HCT116 (cell line): ENCODE data around the gene CCDC38. TPM values are rescaled to one million over a fixed set of nuclear protein-coding genes. Genes with fewer than 3 reads are reported as not detected.

Experiments
- ATAC-seq: fragments of 200-7000 bp; cut with Tn5 transposase; 2 replicates; pipeline ENCODE4 v1.9.1; 2020; ENCODE audit warnings: mild to moderate bottlenecking, moderate library complexity
- BruUV-seq: library from RNA; stranded (reverse); fragments of 400-500 nt; replicated peaks from 2 replicates; lab custom pipeline; 2021; lab: Mats Ljungman, UMichigan
- CTCF ChIA-PET: fragments of 300-600 bp; sonication (Branson Sonifier 250); formaldehyde crosslinking; loops from one replicate; lab custom pipeline; 2021; ENCODE audit warnings: antibody characterized with exemption; lab: Charles Lee
- POLR2A ChIA-PET: fragments of 300-600, 350-600 bp; sonication (Branson Sonifier 250); formaldehyde crosslinking; loops from one replicate; lab custom pipeline; 2021; ENCODE audit warnings: antibody characterized with exemption; lab: Charles Lee
- RAD21 ChIA-PET, 2 experiments: fragments of 300-600 bp; sonication (Branson Sonifier 250); formaldehyde crosslinking; loops; one replicate each; lab custom pipeline; 2023; ENCODE audit warnings: low total read pairs in 2 of 2; ENCODE audit not compliant: uncharacterized antibody in 2 of 2, unreplicated experiment in 2 of 2, low non-redundant PET in 1 of 2; lab: Charles Lee
- DNase-seq: peaks from one replicate; pipeline ENCODE4 v3.0.0-alpha.2; 2010; ENCODE audit warnings: low read depth, low spot score
- H2AFZ ChIP-seq: fragments of 200-600 bp; shearing (Covaris generic), sonication (generic); 2 replicates; pipeline ENCODE4 v1.6.1; 2017; ENCODE audit warnings: low read depth, mixed run types, mixed read lengths, antibody characterized with exemption, low read length; ENCODE audit not compliant: poor library complexity, severe bottlenecking
- H3K27ac ChIP-seq: 2 replicates; pipeline ENCODE4 v1.5.1; 2012; ENCODE audit warnings: low read depth, low read length
- H3K27me3 ChIP-seq: fragments of 200-600 bp; sonication (generic); 2 replicates; pipeline ENCODE4 v1.6.1; 2016; ENCODE audit warnings: mixed run types, low read length, mixed read lengths; ENCODE audit not compliant: insufficient read depth
- H3K36me3 ChIP-seq, 2 experiments: fragments of 200-500 bp in 1 of 2; fragments of 200-600 bp in 1 of 2; sonication (Bioruptor generic) in 1 of 2; sonication (generic) in 1 of 2; 2 replicates each; pipeline versions ENCODE4 v1.5.1 to v1.6.1; 2014 to 2016; ENCODE audit warnings: low read length in 2 of 2, inconsistent platforms in 1 of 2, mixed read lengths in 1 of 2, mixed run types in 1 of 2; ENCODE audit not compliant: insufficient read depth in 2 of 2, control insufficient read depth in 1 of 2
- H3K4me1 ChIP-seq, 2 experiments: fragments of 200-600 bp in 1 of 2; sonication (generic) in 1 of 2; 2 replicates each; pipeline versions ENCODE4 v1.5.1 to v1.6.1; 2012 to 2017; ENCODE audit warnings: low read length in 2 of 2, inconsistent platforms in 1 of 2, mild to moderate bottlenecking in 1 of 2, mixed read lengths in 1 of 2, mixed run types in 1 of 2, moderate library complexity in 1 of 2; ENCODE audit not compliant: insufficient read depth in 2 of 2, control insufficient read depth in 1 of 2
- H3K4me2 ChIP-seq: fragments of 200-600 bp; sonication (generic); 2 replicates; pipeline ENCODE4 v1.6.1; 2017; ENCODE audit warnings: mixed run types, low read length, mixed read lengths
- H3K4me3 ChIP-seq, 2 experiments: fragments of 200-600 bp in 1 of 2; sonication (generic) in 1 of 2; replicated peaks in 1 of 2; 2 replicates each; pipeline ENCODE4 v1.5.1; 2011 to 2016; ENCODE audit warnings: low read length in 2 of 2, control low read depth in 1 of 2, low read depth in 1 of 2, mild to moderate bottlenecking in 1 of 2, mixed read lengths in 1 of 2, mixed run types in 1 of 2
- H3K79me2 ChIP-seq: fragments of 200-600 bp; sonication (generic); 2 replicates; pipeline ENCODE4 v1.6.1; 2017; ENCODE audit warnings: mild to moderate bottlenecking, mixed run types, low read length, moderate library complexity, mixed read lengths; ENCODE audit not compliant: insufficient read depth
- H3K9ac ChIP-seq: fragments of 200-600 bp; sonication (generic); 2 replicates; pipeline ENCODE4 v1.6.1; 2016; ENCODE audit warnings: low read length, mixed read lengths
- H3K9me2 ChIP-seq: fragments of 200-600 bp; sonication (generic), shearing (Covaris generic); 2 replicates; pipeline ENCODE4 v1.6.1; 2017; ENCODE audit warnings: mixed run types, mild to moderate bottlenecking, moderate library complexity; ENCODE audit not compliant: insufficient read depth
- H3K9me3 ChIP-seq, 2 experiments: fragments of 200-500 bp in 1 of 2; fragments of 200-600 bp in 1 of 2; sonication (Bioruptor generic) in 1 of 2; sonication (generic) in 1 of 2; 2 replicates each; pipeline ENCODE4 v1.6.1; 2014 to 2017; ENCODE audit warnings: low read length in 2 of 2, mixed read lengths in 2 of 2, inconsistent platforms in 1 of 2, low read depth in 1 of 2, mild to moderate bottlenecking in 1 of 2, mixed run types in 1 of 2, moderate library complexity in 1 of 2; ENCODE audit not compliant: control insufficient read depth in 1 of 2, insufficient read depth in 1 of 2
- H4K20me1 ChIP-seq: fragments of 200-600 bp; sonication (generic), shearing (Covaris generic); 2 replicates; pipeline ENCODE4 v1.6.1; 2017; ENCODE audit warnings: mixed run types, mild to moderate bottlenecking, moderate library complexity; ENCODE audit not compliant: insufficient read depth
- ATF3 ChIP-seq: IDR thresholded peaks from 2 replicates; pipeline ENCODE4 v1.6.1; 2012
- CBX3 ChIP-seq: IDR thresholded peaks from 2 replicates; pipeline ENCODE4 v1.6.1; 2012; ENCODE audit warnings: low read depth
- CEBPB ChIP-seq: IDR thresholded peaks from 2 replicates; pipeline ENCODE4 v1.6.1; 2012; ENCODE audit warnings: low read depth
- CTCF ChIP-seq, 3 experiments: fragments of 200-600 bp in 1 of 3; sonication (generic) in 1 of 3; IDR thresholded peaks in 2 of 3; conservative IDR thresholded peaks in 1 of 3; 2 replicates each; pipeline ENCODE4 v1.5.1; 2012 to 2017; ENCODE audit warnings: low read depth in 2 of 3, low read length in 2 of 3, antibody characterized with exemption in 1 of 3, borderline replicate concordance in 1 of 3, control low read depth in 1 of 3, mild to moderate bottlenecking in 1 of 3, mixed read lengths in 1 of 3, mixed run types in 1 of 3, moderate library complexity in 1 of 3; ENCODE audit not compliant: insufficient read depth in 1 of 3
- EGR1 ChIP-seq: IDR thresholded peaks from 2 replicates; pipeline ENCODE4 v1.6.1; 2012; ENCODE audit warnings: low read depth
- ELF1 ChIP-seq: IDR thresholded peaks from 2 replicates; pipeline ENCODE4 v1.6.1; 2012; ENCODE audit warnings: low read depth, borderline replicate concordance
- EZH2 ChIP-seq: fragments of 200-600 bp; sonication (generic); IDR thresholded peaks from 2 replicates; pipeline ENCODE4 v1.6.1; 2017; ENCODE audit warnings: antibody characterized with exemption, mixed run types
- EZH2phosphoT487 ChIP-seq: fragments of 200-600 bp; IDR thresholded peaks from 2 replicates; pipeline ENCODE4 v1.6.1; 2018; ENCODE audit warnings: antibody characterized with exemption, borderline replicate concordance
- FOSL1 ChIP-seq: IDR thresholded peaks from 2 replicates; pipeline ENCODE4 v1.6.1; 2012; ENCODE audit warnings: low read depth
- JUND ChIP-seq: IDR thresholded peaks from 2 replicates; pipeline ENCODE4 v1.6.1; 2012
- MAX ChIP-seq: IDR thresholded peaks from 2 replicates; pipeline ENCODE4 v1.6.1; 2012
- POLR2AphosphoS5 ChIP-seq: IDR thresholded peaks from 2 replicates; pipeline ENCODE4 v1.6.1; 2011; ENCODE audit warnings: mild to moderate bottlenecking, low read depth, low read length, moderate library complexity
- RAD21 ChIP-seq: IDR thresholded peaks from 2 replicates; pipeline ENCODE4 v1.6.1; 2012; ENCODE audit warnings: low read depth, mild to moderate bottlenecking
- SIN3A ChIP-seq: IDR thresholded peaks from 2 replicates; pipeline ENCODE4 v1.6.1; 2012; ENCODE audit warnings: low read depth
- SP1 ChIP-seq: IDR thresholded peaks from 2 replicates; pipeline ENCODE4 v1.6.1; 2012; ENCODE audit warnings: low read depth
- SRF ChIP-seq: IDR thresholded peaks from 2 replicates; pipeline ENCODE4 v1.6.1; 2012; ENCODE audit warnings: low read depth
- TCF7L2 ChIP-seq: IDR thresholded peaks from 2 replicates; pipeline ENCODE4 v1.7.0; 2011; ENCODE audit warnings: borderline replicate concordance, inconsistent platforms; ENCODE audit not compliant: insufficient read depth, insufficient read length; ENCODE audit errors: extremely low read depth
- YY1 ChIP-seq: IDR thresholded peaks from 2 replicates; pipeline ENCODE4 v1.6.1; 2011; ENCODE audit warnings: low read length, low read depth, moderate library complexity, mild to moderate bottlenecking; ENCODE audit not compliant: insufficient replicate concordance; ENCODE audit errors: extremely low read depth
- ZFX ChIP-seq: fragments of 450-650 bp; IDR thresholded peaks from 2 replicates; pipeline ENCODE4 v1.6.1; 2017
- ZNF274 ChIP-seq: fragments of 200-500 bp; sonication (Bioruptor generic); IDR thresholded peaks from 2 replicates; pipeline ENCODE4 v1.6.1; 2014; ENCODE audit warnings: mild to moderate bottlenecking, low read depth, low read length, inconsistent platforms
- intact Hi-C: fragments of 100-400 bp; cut with micrococcal nuclease; formaldehyde crosslinking; loops from 2 replicates; pipeline ENCODE4 v1.10.0; 2022
- total RNA-seq: library from RNA; stranded (reverse); gene quantifications from one replicate; pipeline ENCODE4 v1.2.1, GENCODE V29; 2021; ENCODE audit not compliant: unreplicated experiment

The CCDC38 gene
- total RNA-seq, 1 experiment from 2014 or later, result 0.27 TPM

- no peaks in the 10 kb centered on the region for H3K79me2 ChIP-seq
- RAD21 ChIA-PET, result no interaction called here
These were observed 55.1 kb downstream of the CCDC38 start for GRCh38 chr12:95887311-95887710.

GRCh38 chr12:95884998-95885397, 57.4 kb downstream of the CCDC38 start:
- no peak for DNase-seq
- no peak overlapping the region for H3K4me3 ChIP-seq
- no peaks in the 10 kb centered on the region for H3K79me2 ChIP-seq
- ATAC-seq, result no peak
- intact Hi-C loops, result no loop called here
- H3K9me2 ChIP-seq, result no peaks in the 10 kb centered on the region
- ChIA-PET CTCF (no interaction called here), RAD21 (no interaction called here), POLR2A (no interaction called here)
- H3K27ac ChIP-seq, result no peak overlapping the region
- H3K36me3 ChIP-seq, result no peaks in the 10 kb centered on the region
- TF ChIP-seq SRF (no peak), CBX3 (no peak), EZH2 (no peak), FOSL1 (no peak), ELF1 (no peak), SIN3A (no peak), ZNF274 (no peak), CTCF (IDR thresholded peaks at IDR 0.05 in 2 of 3, conservative IDR thresholded peaks at IDR 0.05 in 1 of 3; ENCODE audit: borderline replicate concordance in 1 of 3, insufficient read depth in 1 of 3, low read depth in 2 of 3, low read length in 2 of 3) (no peak), ZFX (no peak), ATF3 (no peak), MAX (no peak), POLR2AphosphoS5 (no peak), RAD21 (no peak), EGR1 (no peak), YY1 (no peak), TCF7L2 (no peak)
- BruUV-seq, result no TSS peak
- H2AFZ ChIP-seq, result no peak overlapping the region
- no peaks in the 10 kb centered on the region for H3K4me1 ChIP-seq
- H3K4me2 ChIP-seq, result no peak overlapping the region
- H3K9ac ChIP-seq, result no peak overlapping the region
- no peaks in the 10 kb centered on the region for H3K27me3 ChIP-seq
- H3K9me3 ChIP-seq, result no peaks in the 10 kb centered on the region; a peak in 1 of 4 replicates
- no peaks in the 10 kb centered on the region for H4K20me1 ChIP-seq

More at GRCh38 chr12:95887311-95887710, 55.1 kb downstream of the CCDC38 start:
- no peaks in the 10 kb centered on the region; a peak in 1 of 4 replicates for H3K9me3 ChIP-seq
- no peak for DNase-seq
- ATAC-seq, result no peak
- no peak overlapping the region for H3K4me3 ChIP-seq
- no peak for TF ChIP-seq RAD21
- no peak for TF ChIP-seq SIN3A
- no peak for TF ChIP-seq CEBPB
- no peak for TF ChIP-seq YY1
- TF ChIP-seq JUND, result no peak
- no peak for TF ChIP-seq ZNF274
- TF ChIP-seq EZH2phosphoT487, result no peak
- no peak for TF ChIP-seq SRF
- TF ChIP-seq SP1, result no peak
- intact Hi-C loops, result no loop called here
- no peak overlapping the region for H3K4me2 ChIP-seq
- no peaks in the 10 kb centered on the region for H3K36me3 ChIP-seq
- H3K9ac ChIP-seq, result no peak overlapping the region
- H2AFZ ChIP-seq, result no peak overlapping the region
- no peaks in the 10 kb centered on the region for H3K27me3 ChIP-seq
- ChIA-PET POLR2A (no interaction called here), CTCF (no interaction called here)
- no peaks in the 10 kb centered on the region for H4K20me1 ChIP-seq
- no peak overlapping the region for H3K27ac ChIP-seq
- H3K4me1 ChIP-seq, result no peaks in the 10 kb centered on the region
- no TSS peak for BruUV-seq
- no peaks in the 10 kb centered on the region for H3K9me2 ChIP-seq
